Measurements from ENCODE around the gene KIF3B. TPM values are rescaled to one million over a fixed set of nuclear protein-coding genes. Genes with fewer than 3 reads are reported as not detected.

KIF3B gene
- total RNA-seq, 2 experiments from 2014 or later: 8.2 to 25.2 TPM

DNA sequence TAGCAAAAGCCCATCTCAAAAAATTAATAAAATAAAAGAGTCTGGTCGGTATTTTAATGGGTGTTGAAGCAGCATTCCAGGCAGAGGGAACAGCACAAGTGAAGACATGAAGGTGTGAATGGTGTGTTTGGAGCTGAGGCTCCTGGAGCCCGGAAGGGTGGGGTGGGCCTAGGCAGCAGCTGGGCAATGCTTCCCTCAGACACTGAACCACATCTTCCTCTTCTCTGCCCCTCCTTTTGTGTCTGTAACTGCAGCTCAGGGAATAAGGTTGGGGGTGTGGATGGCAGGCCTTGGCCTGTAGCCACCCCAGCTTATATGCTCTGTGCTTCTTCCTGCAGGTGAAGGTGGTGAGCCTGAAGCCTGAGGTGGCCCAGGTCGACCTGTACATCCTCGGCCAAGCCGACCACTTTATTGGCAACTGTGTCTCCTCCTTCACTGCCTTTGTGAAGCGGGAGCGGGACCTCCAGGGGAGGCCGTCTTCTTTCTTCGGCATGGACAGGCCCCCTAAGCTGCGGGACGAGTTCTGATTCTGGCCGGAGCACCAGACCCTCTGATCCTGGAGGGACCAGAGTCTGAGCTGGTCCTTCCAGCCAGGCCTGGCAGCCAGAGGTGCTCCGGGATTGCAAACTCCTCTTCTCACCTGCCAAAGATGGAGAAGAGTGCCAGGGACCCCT is 43.2 kb upstream of the KIF3B start:
- Histone ChIP-seq H3K9me3 (ENCODE audit: low read length) (no peaks in the 10 kb centered on the region), H3K4me3 (ENCODE audit: low read depth, low read length, poor library complexity, severe bottlenecking) (no peak overlapping the region), H3K4me2 (ENCODE audit: low read length) (no peak overlapping the region), H2AFZ (ENCODE audit: low read length) (no peak overlapping the region), H3K36me3 (ENCODE audit: insufficient read depth, low read length) (peaks cover 79% of the 10 kb centered on the region), H4K20me1 (ENCODE audit: insufficient read depth, low read length) (no peaks in the 10 kb centered on the region), H3K79me2 (ENCODE audit: insufficient read depth, low read depth, low read length) (no peaks in the 10 kb centered on the region), H3K9me2 (ENCODE audit: insufficient read depth, low read length) (no peaks in the 10 kb centered on the region), H3K27ac (ENCODE audit: low read depth, low read length, poor library complexity, severe bottlenecking) (no peak overlapping the region), H3K4me1 (ENCODE audit: insufficient read depth, low read length, poor library complexity, severe bottlenecking) (peaks cover 4% of the 10 kb centered on the region)
- no peak for TF ChIP-seq EZH2phosphoT487 (IDR thresholded peaks at IDR 0.05; ENCODE audit: borderline replicate concordance, low read depth, low read length)
- TF ChIP-seq, protein P1, sequence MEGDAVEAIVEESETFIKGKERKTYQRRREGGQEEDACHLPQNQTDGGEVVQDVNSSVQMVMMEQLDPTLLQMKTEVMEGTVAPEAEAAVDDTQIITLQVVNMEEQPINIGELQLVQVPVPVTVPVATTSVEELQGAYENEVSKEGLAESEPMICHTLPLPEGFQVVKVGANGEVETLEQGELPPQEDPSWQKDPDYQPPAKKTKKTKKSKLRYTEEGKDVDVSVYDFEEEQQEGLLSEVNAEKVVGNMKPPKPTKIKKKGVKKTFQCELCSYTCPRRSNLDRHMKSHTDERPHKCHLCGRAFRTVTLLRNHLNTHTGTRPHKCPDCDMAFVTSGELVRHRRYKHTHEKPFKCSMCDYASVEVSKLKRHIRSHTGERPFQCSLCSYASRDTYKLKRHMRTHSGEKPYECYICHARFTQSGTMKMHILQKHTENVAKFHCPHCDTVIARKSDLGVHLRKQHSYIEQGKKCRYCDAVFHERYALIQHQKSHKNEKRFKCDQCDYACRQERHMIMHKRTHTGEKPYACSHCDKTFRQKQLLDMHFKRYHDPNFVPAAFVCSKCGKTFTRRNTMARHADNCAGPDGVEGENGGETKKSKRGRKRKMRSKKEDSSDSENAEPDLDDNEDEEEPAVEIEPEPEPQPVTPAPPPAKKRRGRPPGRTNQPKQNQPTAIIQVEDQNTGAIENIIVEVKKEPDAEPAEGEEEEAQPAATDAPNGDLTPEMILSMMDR (conservative IDR thresholded peaks at IDR 0.05; ENCODE audit: low read length): no peak
- no TSS peak for BruUV-seq (replicated peaks)
- ChIA-PET CTCF (ENCODE audit: unreplicated experiment) (interaction anchor here (0.6 to 1.2 kb wide), 2 partner anchors 10 to 11 kb away, joined by 3 read pairs; no protein-coding TSS in a partner anchor), POLR2A (interaction anchor here (0.9 kb wide), 1 partner anchor 17 kb away, joined by 3 read pairs; no protein-coding TSS in a partner anchor)
- intact Hi-C loops (cut with micrococcal nuclease; ENCODE audit: unreplicated experiment): no loop called here
- no peak for DNase-seq (ENCODE audit: low spot score)

DNA sequence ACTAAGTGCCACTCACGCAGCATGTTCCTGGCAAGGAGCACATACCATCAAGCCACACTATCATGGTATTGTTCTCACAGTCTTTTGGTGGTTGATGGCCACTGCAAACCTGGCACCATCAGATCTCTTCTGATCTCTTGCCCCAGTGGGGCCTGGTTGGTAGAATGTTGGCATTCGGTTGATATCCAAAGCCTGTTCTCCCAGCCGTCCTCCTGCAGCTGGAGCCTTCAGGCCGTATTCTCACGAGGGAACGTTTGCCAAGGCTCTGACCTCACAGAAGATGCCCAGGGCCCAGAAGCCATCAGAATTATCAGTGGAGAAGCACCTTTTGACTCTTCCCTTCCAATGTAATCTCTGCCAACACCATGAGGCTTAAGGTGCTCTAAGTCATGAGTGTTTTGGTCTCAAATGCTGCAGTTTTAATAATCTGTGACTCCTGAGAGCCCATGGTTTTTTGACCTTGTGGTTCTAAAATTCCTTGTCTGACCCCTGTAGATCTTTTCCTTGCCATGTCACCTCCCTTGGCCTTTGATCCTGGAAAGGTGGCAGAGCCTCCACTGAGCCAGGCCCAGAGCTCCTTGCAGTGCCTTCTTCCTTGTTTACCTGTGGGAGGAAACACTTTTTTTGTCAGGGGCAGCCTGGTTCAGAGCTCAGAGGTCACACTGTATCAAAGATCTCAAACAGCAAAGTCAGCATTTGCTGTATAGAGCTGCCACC is 42.0 kb upstream of the KIF3B start:
- H3K79me2 ChIP-seq (ENCODE audit: insufficient read depth, low read depth, low read length): no peaks in the 10 kb centered on the region
- H3K4me3 ChIP-seq (ENCODE audit: low read depth, low read length, poor library complexity, severe bottlenecking): no peak overlapping the region
- POLR2A ChIA-PET: no interaction called here
- no TSS peak for BruUV-seq (replicated peaks)
- H3K4me2 ChIP-seq (ENCODE audit: low read length): no peak overlapping the region
- H3K9me2 ChIP-seq (ENCODE audit: insufficient read depth, low read length): no peaks in the 10 kb centered on the region
- DNase-seq (ENCODE audit: low spot score): no peak
- peaks cover 15% of the 10 kb centered on the region for H3K4me1 ChIP-seq (ENCODE audit: insufficient read depth, low read length, poor library complexity, severe bottlenecking)
- intact Hi-C loops (cut with micrococcal nuclease; ENCODE audit: unreplicated experiment): no loop called here
- no peak overlapping the region for H2AFZ ChIP-seq (ENCODE audit: low read length)
- CTCF ChIA-PET (ENCODE audit: unreplicated experiment): no interaction called here
- H3K9me3 ChIP-seq (ENCODE audit: low read length): no peaks in the 10 kb centered on the region
- TF ChIP-seq, protein P1 (conservative IDR thresholded peaks at IDR 0.05; ENCODE audit: low read length): no peak
- TF ChIP-seq EZH2phosphoT487 (IDR thresholded peaks at IDR 0.05; ENCODE audit: borderline replicate concordance, low read depth, low read length): no peak
- H3K36me3 ChIP-seq (ENCODE audit: insufficient read depth, low read length): peaks cover 71% of the 10 kb centered on the region
- no peaks in the 10 kb centered on the region for H4K20me1 ChIP-seq (ENCODE audit: insufficient read depth, low read length)
- no peak overlapping the region for H3K27ac ChIP-seq (ENCODE audit: low read depth, low read length, poor library complexity, severe bottlenecking)
